Suppressor macrophage treated with lipopolysaccharide for 1 hour (primary cell): Measurements from ENCODE around the gene CHST3.

Source experiments
- DNase-seq, 3 donors: peaks; one replicate each; pipeline ENCODE4 v3.0.0-alpha.2; 2020 to 2022

Gene CHST3

GRCh38 chr10:72035252-72035887 lies 71.2 kb downstream of the CHST3 start:
- no peak for DNase-seq

GRCh38 chr10:72037266-72037665 lies 73.1 kb downstream of the CHST3 start:
- DNase-seq = no peak

- no peak for DNase-seq
Measured at GRCh38 chr10:72037811-72038210, 73.6 kb downstream of the CHST3 start.

- peak; percentile 29 to 46 (median 37) for DNase-seq
Measured at GRCh38 chr10:72038458-72039001, 74.3 kb downstream of the CHST3 start.

- DNase-seq = no peak
Measured at GRCh38 chr10:72039377-72039776, 75.2 kb downstream of the CHST3 start.

GRCh38 chr10:72041491-72041890 lies 77.3 kb downstream of the CHST3 start:
- no peak for DNase-seq

- no peak for DNase-seq
Measured at GRCh38 chr10:72043016-72043834, 79.0 kb downstream of the CHST3 start.

- DNase-seq = no peak
Measured at GRCh38 chr10:72044417-72045041, 80.3 kb downstream of the CHST3 start.

GRCh38 chr10:72045586-72045985 lies 81.4 kb downstream of the CHST3 start:
- no peak for DNase-seq

GRCh38 chr10:72048450-72049124 lies 84.4 kb downstream of the CHST3 start:
- peak; percentile 93 to 96 (median 94) for DNase-seq

- no peak for DNase-seq
Measured at GRCh38 chr10:72049472-72049871, 85.3 kb downstream of the CHST3 start.

GRCh38 chr10:72049969-72050781 lies 86.0 kb downstream of the CHST3 start:
- DNase-seq = no peak

GRCh38 chr10:72050873-72051272 lies 86.7 kb downstream of the CHST3 start:
- DNase-seq = no peak

- no peak for DNase-seq
Measured at GRCh38 chr10:72053690-72054089, 89.5 kb downstream of the CHST3 start.

- DNase-seq = no peak
Measured at GRCh38 chr10:72056113-72056512, 91.9 kb downstream of the CHST3 start.

- DNase-seq = no peak
Measured at GRCh38 chr10:72056932-72057751, 92.9 kb downstream of the CHST3 start.

- DNase-seq = no peak
Measured at GRCh38 chr10:72058347-72058898, 94.2 kb downstream of the CHST3 start.

GRCh38 chr10:72058989-72059842 lies 95.0 kb downstream of the CHST3 start:
- DNase-seq = no peak

- DNase-seq = no peak
Measured at GRCh38 chr10:72059843-72060822, 95.9 kb downstream of the CHST3 start.
